Suprapubic skin (tissue), 4 donors: ENCODE data around the gene SLC13A4. TPM values are rescaled to one million over a fixed set of nuclear protein-coding genes. Genes with fewer than 3 reads are reported as not detected.
"Not testable (repeated sequence)": the region's sequence is repeated elsewhere in the genome, so short reads cannot be mapped to it uniquely, and the experiment has no call there.

Experiments used
- DNase-seq, 2 donors: peaks; one replicate each; pipeline ENCODE4 v3.0.0-alpha.2; 2019; ENCODE audit warnings: low spot score in 2 of 2
- H3K27ac ChIP-seq: fragments of 200-600 bp; sonication (generic); one replicate; pipeline ENCODE4 v1.5.1; 2019
- H3K27me3 ChIP-seq: fragments of 200-600 bp; sonication (generic); one replicate; pipeline ENCODE4 v1.5.1; 2019
- H3K36me3 ChIP-seq: fragments of 200-600 bp; sonication (generic); one replicate; pipeline ENCODE4 v1.5.1; 2019
- H3K4me1 ChIP-seq: fragments of 200-600 bp; sonication (generic); one replicate; pipeline ENCODE4 v1.5.1; 2019
- H3K4me3 ChIP-seq: fragments of 200-600 bp; sonication (generic); one replicate; pipeline ENCODE4 v1.5.1; 2019; ENCODE audit warnings: mild to moderate bottlenecking
- H3K9me3 ChIP-seq: fragments of 200-600 bp; sonication (generic); one replicate; pipeline ENCODE4 v1.5.1; 2019
- CTCF ChIP-seq, 2 donors: fragments of 200-600 bp in 1 of 2; fragments of 450-650 bp in 1 of 2; sonication (generic) in 1 of 2; IDR thresholded peaks; one replicate each; pipeline ENCODE4 v1.5.1; 2016 to 2019; ENCODE audit warnings: antibody characterized with exemption in 2 of 2, mild to moderate bottlenecking in 1 of 2, moderate library complexity in 1 of 2
- EP300 ChIP-seq: sonication (generic); formaldehyde crosslinking; IDR thresholded peaks from one replicate; pipeline ENCODE4 v1.6.1; 2017; ENCODE audit warnings: antibody characterized with exemption
- POLR2A ChIP-seq, 2 donors: fragments of 450-650 bp; IDR thresholded peaks; one replicate each; pipeline ENCODE4 v1.6.1; 2017; ENCODE audit warnings: antibody characterized with exemption in 2 of 2, mild to moderate bottlenecking in 2 of 2, moderate library complexity in 2 of 2
- POLR2AphosphoS5 ChIP-seq, 3 donors: sonication (generic); formaldehyde crosslinking; IDR thresholded peaks; one replicate each; pipeline ENCODE4 v1.6.1; 2017; ENCODE audit warnings: antibody characterized with exemption in 3 of 3
- WGBS: methylation state at CpG from one replicate; pipeline ENCODE4 v1.1.5; 2018; 5-methylcytosine and 5-hydroxymethylcytosine counted together
- total RNA-seq, 4 donors: library from RNA; depleted of rRNA; stranded (reverse); fragments of >200 nt; gene quantifications; one replicate each; pipeline ENCODE4 v1.1.0, GENCODE V29; 2016

SLC13A4 gene
- total RNA-seq, 4 donors from 2014 or later = 0.15 to 1.9 (median 0.51) TPM

- TF ChIP-seq POLR2AphosphoS5 (IDR thresholded peaks at IDR 0.05) (no peak), CTCF (IDR thresholded peaks at IDR 0.05) (no peak), EP300 (no peak), POLR2A (IDR thresholded peaks at IDR 0.05) (no peak)
- DNase-seq = no peak
- no peaks in the 10 kb centered on the region for H3K36me3 ChIP-seq
- 38% methylated on average over 2 of the region's 2 CpGs for WGBS
- H3K27ac ChIP-seq = no peak overlapping the region
- no peaks in the 10 kb centered on the region for H3K9me3 ChIP-seq
- H3K4me3 ChIP-seq = no peak overlapping the region
- peaks cover 31% of the 10 kb centered on the region for H3K4me1 ChIP-seq
- H3K27me3 ChIP-seq = no peaks in the 10 kb centered on the region
Measured at GRCh38 chr7:135741905-135742304, 13.9 kb upstream of the SLC13A4 start.

- H3K27me3 ChIP-seq = no peaks in the 10 kb centered on the region
- H3K9me3 ChIP-seq = no peaks in the 10 kb centered on the region
- peaks cover 36% of the 10 kb centered on the region for H3K4me1 ChIP-seq
- no peaks in the 10 kb centered on the region for H3K36me3 ChIP-seq
- no peak for DNase-seq
- 71% methylated on average over 3 of the region's 3 CpGs for WGBS
- H3K27ac ChIP-seq = no peak overlapping the region
- H3K4me3 ChIP-seq = no peak overlapping the region
- TF ChIP-seq POLR2A (IDR thresholded peaks at IDR 0.05) = no peak
- TF ChIP-seq EP300 = no peak
- no peak for TF ChIP-seq POLR2AphosphoS5 (IDR thresholded peaks at IDR 0.05)
- no peak for TF ChIP-seq CTCF (IDR thresholded peaks at IDR 0.05)
Measured at GRCh38 chr7:135740889-135741288, 12.9 kb upstream of the SLC13A4 start.

DNA sequence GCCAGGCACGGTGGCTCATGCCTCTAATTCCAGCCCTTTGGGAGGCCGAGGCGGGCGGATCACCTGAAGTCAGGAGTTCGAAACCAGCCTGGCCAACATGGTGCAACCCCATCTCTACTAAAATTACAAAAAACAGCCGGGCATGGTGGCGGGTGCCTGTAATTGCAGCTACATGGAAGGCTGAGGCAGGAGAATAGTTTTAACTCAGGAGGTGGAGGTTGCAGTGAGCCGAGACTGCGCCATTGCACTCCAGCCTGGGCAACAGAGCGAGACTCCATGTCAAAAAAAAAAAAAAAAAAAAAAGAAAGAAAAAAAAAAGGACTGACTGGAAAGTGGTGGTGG, 9.3 kb upstream of the SLC13A4 start:
- not testable (repeated sequence) for H3K9me3 ChIP-seq, H3K27me3 ChIP-seq, H3K4me3 ChIP-seq, H3K36me3 ChIP-seq, H3K27ac ChIP-seq, DNase-seq, H3K4me1 ChIP-seq
- WGBS = 95% methylated on average over 10 of the region's 10 CpGs

DNA sequence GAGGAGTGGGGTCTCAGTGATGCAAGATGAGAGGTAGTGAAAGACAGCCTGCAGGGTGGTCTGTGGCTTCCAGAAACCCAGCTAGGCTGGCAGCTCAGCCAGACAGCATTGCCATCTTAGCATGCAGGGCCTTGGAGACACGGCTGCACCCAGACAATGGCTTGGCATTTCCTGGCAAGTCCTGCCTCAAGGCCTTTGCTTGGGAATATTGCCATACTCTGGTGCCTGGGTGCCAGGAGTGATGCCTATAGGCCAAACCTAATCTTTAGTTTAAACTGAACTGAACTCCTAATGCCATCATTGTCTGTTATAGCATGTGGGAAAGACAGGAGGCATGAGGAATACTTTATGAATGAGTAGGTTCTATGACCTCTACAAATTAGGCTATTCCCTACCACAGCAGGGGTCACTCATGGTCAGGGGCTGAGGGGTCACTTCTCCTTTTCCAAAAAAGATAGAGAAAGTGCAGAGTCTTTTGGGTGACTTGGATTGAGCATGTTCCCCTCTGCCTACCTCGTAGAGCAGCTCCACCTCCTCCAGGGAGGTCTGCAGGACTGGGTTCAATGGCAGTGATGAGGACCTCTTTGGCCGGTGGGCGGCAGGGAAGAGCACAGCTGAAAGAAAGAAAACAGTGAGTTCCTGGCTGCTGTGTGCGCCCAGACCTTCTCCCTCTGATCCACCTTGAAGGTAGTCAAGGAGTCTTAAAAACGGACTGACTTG, 8.8 kb upstream of the SLC13A4 start:
- WGBS = 85% methylated on average over 6 of the region's 6 CpGs
- Histone ChIP-seq H3K27ac (no peak overlapping the region), H3K4me1 (peaks cover 5% of the 10 kb centered on the region), H3K4me3 (no peak overlapping the region), H3K9me3 (no peaks in the 10 kb centered on the region), H3K36me3 (no peaks in the 10 kb centered on the region), H3K27me3 (no peaks in the 10 kb centered on the region)
- no peak for TF ChIP-seq POLR2A (IDR thresholded peaks at IDR 0.05)
- TF ChIP-seq EP300 = no peak
- no peak for TF ChIP-seq POLR2AphosphoS5 (IDR thresholded peaks at IDR 0.05)
- no peak for DNase-seq

GRCh38 chr7:135734343-135734689, 6.3 kb upstream of the SLC13A4 start:
- TF ChIP-seq EP300 = no peak
- TF ChIP-seq POLR2A (IDR thresholded peaks at IDR 0.05) = no peak
- no peak for TF ChIP-seq POLR2AphosphoS5 (IDR thresholded peaks at IDR 0.05)
- no peak for TF ChIP-seq CTCF (IDR thresholded peaks at IDR 0.05)
- WGBS = 94% methylated on average over 1 of the region's 1 CpG
- Histone ChIP-seq H3K9me3 (no peaks in the 10 kb centered on the region), H3K4me1 (peaks cover 5% of the 10 kb centered on the region), H3K4me3 (no peak overlapping the region), H3K36me3 (no peaks in the 10 kb centered on the region), H3K27me3 (no peaks in the 10 kb centered on the region), H3K27ac (no peak overlapping the region)
- no peak for DNase-seq

GRCh38 chr7:135733603-135734342, 5.8 kb upstream of the SLC13A4 start:
- Histone ChIP-seq H3K27ac (no peak overlapping the region), H3K4me1 (peaks cover 5% of the 10 kb centered on the region), H3K9me3 (no peaks in the 10 kb centered on the region), H3K27me3 (no peaks in the 10 kb centered on the region), H3K36me3 (no peaks in the 10 kb centered on the region), H3K4me3 (no peak overlapping the region)
- TF ChIP-seq POLR2AphosphoS5 (IDR thresholded peaks at IDR 0.05) (no peak), CTCF (IDR thresholded peaks at IDR 0.05) (no peak), POLR2A (IDR thresholded peaks at IDR 0.05) (no peak), EP300 (no peak)
- no peak for DNase-seq
- WGBS = 92% methylated on average over 13 of the region's 21 CpGs
